Measurements from ENCODE around the gene NSL1. TPM values are rescaled to one million over a fixed set of nuclear protein-coding genes. Genes with fewer than 3 reads are reported as not detected.
A peak's percentile ranks its signal among the peaks of the same experiment; 100 is the strongest.

The NSL1 gene
- total RNA-seq, 4 donors from 2014 or later: 10.8 to 22.3 (median 16.9) TPM

DNA sequence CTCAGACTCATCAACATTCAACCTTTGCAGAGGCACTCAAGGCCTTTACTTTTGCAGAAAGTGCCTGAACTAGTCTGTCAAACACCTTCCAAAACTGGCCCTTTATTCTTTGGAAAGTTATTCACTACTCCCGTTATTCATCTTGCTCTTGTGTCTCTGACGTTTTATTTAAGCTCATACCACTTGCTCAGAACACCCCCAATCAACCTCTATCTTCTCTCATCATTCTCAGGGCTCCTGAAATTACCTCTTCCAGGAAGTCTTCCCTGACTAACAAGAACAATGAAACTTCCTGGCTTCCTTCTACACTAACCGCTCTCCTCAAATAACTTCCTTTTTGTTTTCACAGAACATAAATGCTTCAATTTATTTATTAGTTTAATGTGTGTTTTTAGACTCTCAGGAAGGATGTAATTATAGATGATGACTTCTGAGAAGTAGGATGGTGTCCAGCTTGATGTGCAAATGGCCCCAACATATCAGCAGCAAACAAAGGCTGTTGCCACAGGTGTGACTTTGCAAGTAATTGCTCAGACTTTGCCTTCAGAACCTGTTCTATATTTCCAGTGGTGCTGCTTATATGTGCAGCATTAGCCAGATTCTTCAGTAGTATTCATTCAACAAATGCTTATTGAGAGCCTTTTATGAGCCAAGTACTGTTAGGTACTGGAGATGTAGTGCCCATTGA is 69.2 kb downstream of the NSL1 start:
- Histone ChIP-seq H3K36me3 (no peaks in the 10 kb centered on the region), H3K27ac (no peak overlapping the region), H3K9me3 (no peaks in the 10 kb centered on the region), H3K4me1 (peaks cover 3 to 18% (median 7%) of the 10 kb centered on the region in 3 donors), H3K4me3 (no peak overlapping the region), H3K27me3 (peaks cover 0 to 9% (median 0%) of the 10 kb centered on the region in 4 donors)
- intact Hi-C loops (cut with DNase I): no loop called here
- TF ChIP-seq POLR2A (IDR thresholded peaks at IDR 0.05): no peak
- TF ChIP-seq CTCF (IDR thresholded peaks at IDR 0.05): no peak
- 25 to 42% methylated on average over 3 of the region's 3 CpGs for WGBS, 2 donors
- no peak for DNase-seq

DNA sequence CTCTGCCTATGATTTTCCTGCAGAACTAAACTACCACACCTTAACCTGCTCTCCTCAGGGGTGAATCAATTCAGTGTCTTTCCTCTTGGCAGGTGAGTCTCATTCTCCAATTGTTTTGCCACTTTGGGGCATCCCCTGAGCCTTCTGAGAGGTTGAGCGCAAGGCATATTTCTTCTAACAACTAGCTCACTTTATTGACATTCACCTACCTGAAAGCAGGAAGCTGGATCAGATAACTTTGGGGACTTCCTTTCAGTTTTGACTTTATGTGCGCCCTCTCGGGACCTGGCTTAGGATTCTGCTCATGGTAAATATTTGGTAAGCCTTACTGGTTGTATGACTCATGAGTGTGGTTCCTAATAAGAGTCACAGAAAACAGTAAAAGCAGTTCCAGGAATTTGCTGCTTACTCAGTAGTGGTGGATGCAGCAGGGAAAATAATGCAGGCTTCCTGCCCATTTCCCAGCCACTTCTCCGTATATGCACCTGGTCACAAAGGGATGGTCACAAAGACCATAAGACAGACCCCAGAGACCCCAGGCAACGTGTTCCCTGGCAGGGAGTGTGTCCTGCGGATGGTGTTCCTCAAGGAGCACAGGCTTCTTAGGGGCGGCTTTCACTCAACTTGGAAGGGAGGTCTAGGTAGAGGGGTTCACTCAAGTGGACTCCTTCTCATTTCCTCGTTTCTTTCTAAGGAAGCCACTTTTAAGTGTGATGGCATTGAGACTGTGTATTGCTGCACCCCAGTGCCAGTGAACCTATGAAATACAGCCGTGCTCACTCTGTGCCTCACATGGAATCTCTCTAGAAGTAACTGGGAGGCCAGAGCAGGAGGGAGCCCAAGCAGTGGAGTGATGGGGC is 70.0 kb downstream of the NSL1 start:
- WGBS, 2 donors: 24 to 41% methylated on average over 6 to 9 of the region's 9 CpGs
- intact Hi-C loops (cut with DNase I): no loop called here
- TF ChIP-seq CTCF (IDR thresholded peaks at IDR 0.05): no peak
- TF ChIP-seq POLR2A (IDR thresholded peaks at IDR 0.05): no peak
- Histone ChIP-seq H3K27ac (peak overlapping the region in 1 of 4 donors; percentile 37), H3K9me3 (no peaks in the 10 kb centered on the region), H3K27me3 (peaks cover 0 to 9% (median 0%) of the 10 kb centered on the region in 4 donors), H3K4me1 (peaks cover 3 to 18% (median 7%) of the 10 kb centered on the region in 3 donors), H3K36me3 (no peaks in the 10 kb centered on the region), H3K4me3 (peak overlapping the region in 1 of 4 donors; percentile 28)
- DNase-seq: no peak

DNA sequence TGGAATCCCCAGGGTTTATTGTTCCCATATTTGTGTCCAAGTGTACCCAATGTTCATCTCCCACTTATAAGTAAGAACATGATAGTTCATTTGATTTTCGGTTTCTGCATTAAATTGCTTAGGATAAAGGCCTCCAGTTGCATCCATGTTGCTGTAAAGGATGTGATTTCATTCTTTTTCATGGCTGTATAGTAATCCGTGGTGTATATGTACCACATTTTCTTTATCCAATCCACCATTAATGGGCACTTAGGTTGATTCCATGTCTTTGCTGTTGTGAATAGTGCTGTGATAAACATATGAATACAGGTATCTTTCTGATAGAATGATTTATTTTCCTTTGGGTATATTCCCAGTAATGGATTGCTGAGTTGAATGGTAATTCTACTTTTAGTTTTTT is 71.9 kb downstream of the NSL1 start:
- Histone ChIP-seq H3K4me3 (no peak overlapping the region), H3K27ac (no peak overlapping the region), H3K4me1 (peaks cover 3 to 18% (median 7%) of the 10 kb centered on the region in 3 donors), H3K9me3 (no peaks in the 10 kb centered on the region), H3K27me3 (peaks cover 0 to 9% (median 0%) of the 10 kb centered on the region in 4 donors), H3K36me3 (no peaks in the 10 kb centered on the region)
- intact Hi-C loops (cut with DNase I): no loop called here
- TF ChIP-seq POLR2A (IDR thresholded peaks at IDR 0.05): no peak
- no peak for TF ChIP-seq CTCF (IDR thresholded peaks at IDR 0.05)
- no peak for DNase-seq
- WGBS, 2 donors: 91 to 94% methylated on average over 2 of the region's 2 CpGs

GRCh38 chr1:212718499-212718898 is 73.1 kb downstream of the NSL1 start:
- TF ChIP-seq POLR2A (IDR thresholded peaks at IDR 0.05) (no peak), CTCF (IDR thresholded peaks at IDR 0.05) (peak in 1 of 6 experiments; percentile 13)
- Histone ChIP-seq H3K27ac (no peak overlapping the region), H3K4me1 (peaks cover 3 to 18% (median 7%) of the 10 kb centered on the region in 3 donors), H3K4me3 (no peak overlapping the region), H3K36me3 (no peaks in the 10 kb centered on the region), H3K27me3 (peaks cover 0 to 9% (median 0%) of the 10 kb centered on the region in 4 donors), H3K9me3 (no peaks in the 10 kb centered on the region)
- WGBS, 2 donors: 26 to 34% methylated on average over 4 of the region's 4 CpGs
- DNase-seq: no peak
- intact Hi-C loops (cut with DNase I): no loop called here

- Histone ChIP-seq H3K4me3 (no peak overlapping the region), H3K27me3 (peaks cover 0 to 9% (median 0%) of the 10 kb centered on the region in 4 donors), H3K9me3 (no peaks in the 10 kb centered on the region), H3K4me1 (peaks cover 0 to 4% (median 0%) of the 10 kb centered on the region in 3 donors), H3K36me3 (no peaks in the 10 kb centered on the region), H3K27ac (no peak overlapping the region)
- TF ChIP-seq CTCF (IDR thresholded peaks at IDR 0.05): no peak
- no peak for TF ChIP-seq POLR2A (IDR thresholded peaks at IDR 0.05)
- no peak for DNase-seq
- 50 to 55% methylated on average over 1 of the region's 1 CpG for WGBS, 2 donors
- intact Hi-C loops (cut with DNase I): no loop called here
Measured at GRCh38 chr1:212716161-212716560, 75.4 kb downstream of the NSL1 start.
